ENCODE data around the gene TCEAL7. TPM values are rescaled to one million over a fixed set of nuclear protein-coding genes. Genes with fewer than 3 reads are reported as not detected.

The TCEAL7 gene
- total and polyA plus RNA-seq, 2 of the 4 experiments (the other 2 are of a cell fraction) = 6.5 to 15.4 TPM

- Histone ChIP-seq H3K27ac (ENCODE audit: insufficient read depth, low read length) (no peak overlapping the region), H3K36me3 (ENCODE audit: control insufficient read depth, insufficient read depth, low read length) (peaks cover 2% of the 10 kb centered on the region), H2BK120ac (ENCODE audit: low read depth, low read length) (no peak overlapping the region), H3K9ac (ENCODE audit: low read depth, low read length) (no peak overlapping the region), H2AK9ac (replicated peaks; ENCODE audit: low read depth, low read length, poor library complexity) (no peak overlapping the region), H3K9me3 (ENCODE audit: control insufficient read depth, insufficient read depth, low read length) (no peaks in the 10 kb centered on the region), H4K8ac (ENCODE audit: low read depth in 2 of 2, low read length in 2 of 2) (no peak overlapping the region), H3K56ac (ENCODE audit: extremely low read depth, insufficient read depth, low read length) (no peak overlapping the region), H2AFZ (replicated peaks; ENCODE audit: low read length, poor library complexity) (no peak overlapping the region), H2BK20ac (ENCODE audit: low read depth, low read length) (no peak overlapping the region), H3K4me3 (ENCODE audit: insufficient read depth, low read depth, low read length) (no peak overlapping the region), H3K4me1 (ENCODE audit: control insufficient read depth, insufficient read depth, low read length) (peaks cover 2% of the 10 kb centered on the region), H3K79me1 (ENCODE audit: low read depth in 1 of 2, low read length in 2 of 2) (peaks cover 0 to 8% of the 10 kb centered on the region in 2 experiments; a peak in 2 of 4 replicates), H3K4me2 (ENCODE audit: low read depth, low read length) (no peak overlapping the region), H3K23ac (ENCODE audit: low read depth, low read length) (no peak overlapping the region), H4K20me1 (ENCODE audit: insufficient read depth, low read length) (no peaks in the 10 kb centered on the region), H4K91ac (ENCODE audit: insufficient read depth, low read depth, low read length) (no peak overlapping the region), H3K14ac (replicated peaks; ENCODE audit: low read depth, low read length) (no peak overlapping the region), H4K5ac (ENCODE audit: low read depth, low read length) (no peak overlapping the region), H3K27me3 (ENCODE audit: control insufficient read depth, insufficient read depth, low read length) (peaks cover 2% of the 10 kb centered on the region; the same call in 1 of the 2 replicates), H2BK15ac (ENCODE audit: low read depth, low read length) (no peak overlapping the region; the same call in 2 of the 3 replicates), H3K4ac (ENCODE audit: low read depth, low read length) (no peak overlapping the region), H2AK5ac (ENCODE audit: low read depth, low read length) (no peak overlapping the region), H2BK5ac (ENCODE audit: low read depth, low read length, poor library complexity, severe bottlenecking) (no peak overlapping the region), H3K9me1 (ENCODE audit: insufficient read depth, low read length) (no peaks in the 10 kb centered on the region), H3K18ac (ENCODE audit: low read depth, low read length) (no peak overlapping the region)
- DNase-seq (no peak), ATAC-seq (ENCODE audit: low read depth) (no peak)
- intact Hi-C loops (cut with micrococcal nuclease) = no loop called here
- ChIA-PET POLR2A (ENCODE audit: unreplicated experiment) (interaction anchor here (0.5 kb wide), 1 partner anchor 718 kb away, joined by 3 read pairs; no protein-coding TSS in a partner anchor), CTCF (no interaction called here)
- TF ChIP-seq MXI1 (IDR thresholded peaks at IDR 0.05; ENCODE audit: borderline replicate concordance, low read depth, low read length) = no peak
- no peak for TF ChIP-seq FOS (IDR thresholded peaks at IDR 0.05; ENCODE audit: low read depth, low read length)
- TF ChIP-seq ELK1 (IDR thresholded peaks at IDR 0.05; ENCODE audit: borderline replicate concordance, low read depth, low read length) = no peak
- no peak for TF ChIP-seq RFX5 (IDR thresholded peaks at IDR 0.05; ENCODE audit: low read depth, low read length)
- TF ChIP-seq NFE2L2 (IDR thresholded peaks at IDR 0.05; ENCODE audit: low read depth, low read length) = no peak
- TF ChIP-seq BHLHE40 (IDR thresholded peaks at IDR 0.05; ENCODE audit: low read depth, low read length) = no peak
- no peak for TF ChIP-seq RCOR1 (IDR thresholded peaks at IDR 0.05; ENCODE audit: insufficient replicate concordance, low read length)
- no peak for TF ChIP-seq CHD1 (IDR thresholded peaks at IDR 0.05; ENCODE audit: low read depth, low read length)
- no peak for TF ChIP-seq MAFK (IDR thresholded peaks at IDR 0.05; ENCODE audit: low read depth, low read length)
- no peak for TF ChIP-seq USF2 (IDR thresholded peaks at IDR 0.05; ENCODE audit: low read depth, low read length)
- WGBS, 2 experiments (ENCODE audit: extremely low coverage in 2 of 2, insufficient read length in 1 of 2) = no CpG with 5 or more reads among the region's 2 CpGs
- dilution Hi-C loops (cut with HindIII; ENCODE audit: low sequenced_read_pairs, unreplicated experiment) = no loop called here
- in situ Hi-C loops (cut with MboI; ENCODE audit: low sequenced_read_pairs) = no loop called here
- no TSS peak for BruUV-seq (replicated peaks)
These were observed 42.8 kb downstream of the TCEAL7 start for GRCh38 chrX:103372886-103373285.

Data from IMR-90 (cell line).